Measurements from ENCODE around the gene RNF103.
"Not testable (repeated sequence)": the region's sequence is repeated elsewhere in the genome, so short reads cannot be mapped to it uniquely, and the experiment has no call there.

Gene RNF103

GRCh38 chr2:86623043-86623493 lies 597 bp downstream of the RNF103 start:
- no peak for FAIRE-seq

- no peak for FAIRE-seq
Observed at GRCh38 chr2:86622519-86623042, 1.1 kb downstream of the RNF103 start.

- FAIRE-seq = no peak
Observed at GRCh38 chr2:86621280-86621943, 2.3 kb downstream of the RNF103 start.

GRCh38 chr2:86617738-86618137 lies 5.9 kb downstream of the RNF103 start:
- FAIRE-seq = no peak

- no peak for FAIRE-seq
Observed at GRCh38 chr2:86617153-86617552, 6.5 kb downstream of the RNF103 start.

GRCh38 chr2:86616502-86616901 lies 7.2 kb downstream of the RNF103 start:
- FAIRE-seq = no peak

- FAIRE-seq = no peak
Observed at GRCh38 chr2:86615596-86615995, 8.1 kb downstream of the RNF103 start.

GRCh38 chr2:86613515-86613914 lies 10.2 kb downstream of the RNF103 start:
- FAIRE-seq = no peak

- FAIRE-seq = no peak
Observed at GRCh38 chr2:86610871-86611270, 12.8 kb downstream of the RNF103 start.

GRCh38 chr2:86608832-86609410 lies 14.7 kb downstream of the RNF103 start:
- FAIRE-seq = no peak

GRCh38 chr2:86603905-86604304 lies 19.8 kb downstream of the RNF103 start:
- no peak for FAIRE-seq

- FAIRE-seq = no peak
Observed at GRCh38 chr2:86598966-86599365, 24.7 kb downstream of the RNF103 start.

- no peak for FAIRE-seq
Observed at GRCh38 chr2:86596118-86596517, 27.5 kb downstream of the RNF103 start.

GRCh38 chr2:86593266-86593665 lies 30.4 kb downstream of the RNF103 start:
- no peak for FAIRE-seq

- no peak for FAIRE-seq
Observed at GRCh38 chr2:86592547-86593230, 31.0 kb downstream of the RNF103 start.

GRCh38 chr2:86589701-86590100 lies 34.0 kb downstream of the RNF103 start:
- not testable (repeated sequence) for FAIRE-seq

GRCh38 chr2:86584151-86584913 lies 39.3 kb downstream of the RNF103 start:
- no peak for FAIRE-seq

GRCh38 chr2:86580560-86580959 lies 43.1 kb downstream of the RNF103 start:
- peak; percentile 43 for FAIRE-seq

GRCh38 chr2:86577817-86578456 lies 45.7 kb downstream of the RNF103 start:
- no peak for FAIRE-seq

GRCh38 chr2:86570059-86570458 lies 53.6 kb downstream of the RNF103 start:
- no peak for FAIRE-seq

- no peak for FAIRE-seq
Observed at GRCh38 chr2:86566821-86567190, 56.9 kb downstream of the RNF103 start.

- FAIRE-seq = no peak
Observed at GRCh38 chr2:86566158-86566820, 57.4 kb downstream of the RNF103 start.
